ENCODE results near the gene UBC. TPM values are rescaled to one million over a fixed set of nuclear protein-coding genes. Genes with fewer than 3 reads are reported as not detected.
A peak's percentile ranks its signal among the peaks of the same experiment; 100 is the strongest.

Gene UBC
- total and polyA plus RNA-seq, 9 of the 15 experiments (the other 6 are each of a cell fraction or from before 2014, with no cell fraction given), result 533 to 1,153 (median 813) TPM

DNA sequence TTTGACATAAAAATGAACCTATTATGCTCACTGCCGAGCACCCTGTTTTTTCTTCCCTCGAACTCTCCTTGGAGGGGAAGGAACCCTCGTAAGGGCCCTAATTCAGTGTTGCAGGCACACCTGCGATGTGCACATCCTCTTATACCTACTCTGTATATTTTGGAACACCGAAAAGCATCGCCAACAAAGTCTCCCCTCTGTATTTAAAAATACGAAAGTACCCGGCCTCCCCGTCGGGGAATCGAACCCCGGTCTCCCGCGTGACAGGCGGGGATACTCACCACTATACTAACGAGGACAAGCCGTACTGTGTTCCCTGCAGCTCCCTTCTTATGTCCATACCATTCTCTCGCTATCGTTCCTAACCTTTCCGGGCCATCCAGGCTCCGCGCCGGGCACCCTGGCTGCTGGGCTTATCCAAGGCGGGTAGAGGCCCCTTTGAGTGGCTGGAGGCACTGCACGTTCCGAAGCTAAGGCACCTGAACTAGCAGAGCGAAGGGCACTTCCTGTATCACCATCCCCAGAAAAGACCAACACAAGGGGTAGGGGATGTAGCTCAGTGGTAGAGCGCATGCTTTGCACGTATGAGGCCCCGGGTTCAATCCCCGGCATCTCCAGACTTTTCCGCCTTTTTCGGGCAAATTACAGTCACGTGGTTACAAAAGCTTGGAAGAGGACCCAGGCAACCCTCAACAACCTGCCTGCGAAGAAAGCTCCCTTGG lies 25.1 kb upstream of the UBC start (continued):
- TF ChIP-seq RB1 (IDR thresholded peaks at IDR 0.05; ENCODE audit: low read depth) (peak; percentile 82), ZBTB7A (IDR thresholded peaks at IDR 0.05; ENCODE audit: borderline replicate concordance, control insufficient read depth, low read depth, low read length) (no peak; the same call in 1 of the 2 replicates), ZSCAN29 (IDR thresholded peaks at IDR 0.05) (peak; percentile 99), CEBPB (tag; IDR thresholded peaks at IDR 0.05) (no peak), ZBTB17 (CRISPR knock-in tag; IDR thresholded peaks at IDR 0.05) (peak; percentile 57; the same call in 1 of the 2 replicates), U2AF2 (optimal IDR thresholded peaks at IDR 0.05; ENCODE audit: low read depth, low read length) (no peak), NR4A1 (CRISPR knock-in tag; IDR thresholded peaks at IDR 0.05) (0 out of 2 replicates have a peak, but pooled peaks have one; percentile 6), NR4A1 (tag; IDR thresholded peaks at IDR 0.05) (no peak), POLR2H (tag; IDR thresholded peaks at IDR 0.05; ENCODE audit: low read depth) (peak; percentile 100), STAT5B (CRISPR knock-in tag; IDR thresholded peaks at IDR 0.05) (no peak), POLR2G (IDR thresholded peaks at IDR 0.05; ENCODE audit: low read depth, low read length) (peak; percentile 39; the same call in 1 of the 2 replicates), ZZZ3 (IDR thresholded peaks at IDR 0.05) (no peak), CHD2 (IDR thresholded peaks at IDR 0.05; ENCODE audit: low read depth, low read length) (no peak), NCOA1 (IDR thresholded peaks at IDR 0.05; ENCODE audit: low read depth) (no peak), PTBP1 (IDR thresholded peaks at IDR 0.05; ENCODE audit: low read depth, low read length) (peak; percentile 21; the same call in 1 of the 2 replicates), NELFE (IDR thresholded peaks at IDR 0.05; ENCODE audit: insufficient read depth, insufficient read length) (no peak), ZNF121 (CRISPR knock-in tag; conservative IDR thresholded peaks at IDR 0.05) (no peak)
- TF ChIP-seq, protein P1, sequence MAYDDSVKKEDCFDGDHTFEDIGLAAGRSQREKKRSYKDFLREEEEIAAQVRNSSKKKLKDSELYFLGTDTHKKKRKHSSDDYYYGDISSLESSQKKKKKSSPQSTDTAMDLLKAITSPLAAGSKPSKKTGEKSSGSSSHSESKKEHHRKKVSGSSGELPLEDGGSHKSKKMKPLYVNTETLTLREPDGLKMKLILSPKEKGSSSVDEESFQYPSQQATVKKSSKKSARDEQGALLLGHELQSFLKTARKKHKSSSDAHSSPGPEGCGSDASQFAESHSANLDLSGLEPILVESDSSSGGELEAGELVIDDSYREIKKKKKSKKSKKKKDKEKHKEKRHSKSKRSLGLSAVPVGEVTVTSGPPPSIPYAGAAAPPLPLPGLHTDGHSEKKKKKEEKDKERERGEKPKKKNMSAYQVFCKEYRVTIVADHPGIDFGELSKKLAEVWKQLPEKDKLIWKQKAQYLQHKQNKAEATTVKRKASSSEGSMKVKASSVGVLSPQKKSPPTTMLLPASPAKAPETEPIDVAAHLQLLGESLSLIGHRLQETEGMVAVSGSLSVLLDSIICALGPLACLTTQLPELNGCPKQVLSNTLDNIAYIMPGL (CRISPR knock-in tag; IDR thresholded peaks at IDR 0.05), result peak; percentile 99
- TF ChIP-seq, protein P2, sequence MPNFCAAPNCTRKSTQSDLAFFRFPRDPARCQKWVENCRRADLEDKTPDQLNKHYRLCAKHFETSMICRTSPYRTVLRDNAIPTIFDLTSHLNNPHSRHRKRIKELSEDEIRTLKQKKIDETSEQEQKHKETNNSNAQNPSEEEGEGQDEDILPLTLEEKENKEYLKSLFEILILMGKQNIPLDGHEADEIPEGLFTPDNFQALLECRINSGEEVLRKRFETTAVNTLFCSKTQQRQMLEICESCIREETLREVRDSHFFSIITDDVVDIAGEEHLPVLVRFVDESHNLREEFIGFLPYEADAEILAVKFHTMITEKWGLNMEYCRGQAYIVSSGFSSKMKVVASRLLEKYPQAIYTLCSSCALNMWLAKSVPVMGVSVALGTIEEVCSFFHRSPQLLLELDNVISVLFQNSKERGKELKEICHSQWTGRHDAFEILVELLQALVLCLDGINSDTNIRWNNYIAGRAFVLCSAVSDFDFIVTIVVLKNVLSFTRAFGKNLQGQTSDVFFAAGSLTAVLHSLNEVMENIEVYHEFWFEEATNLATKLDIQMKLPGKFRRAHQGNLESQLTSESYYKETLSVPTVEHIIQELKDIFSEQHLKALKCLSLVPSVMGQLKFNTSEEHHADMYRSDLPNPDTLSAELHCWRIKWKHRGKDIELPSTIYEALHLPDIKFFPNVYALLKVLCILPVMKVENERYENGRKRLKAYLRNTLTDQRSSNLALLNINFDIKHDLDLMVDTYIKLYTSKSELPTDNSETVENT (CRISPR knock-in tag; IDR thresholded peaks at IDR 0.05), result peak; percentile 84
- TF ChIP-seq, protein P3, sequence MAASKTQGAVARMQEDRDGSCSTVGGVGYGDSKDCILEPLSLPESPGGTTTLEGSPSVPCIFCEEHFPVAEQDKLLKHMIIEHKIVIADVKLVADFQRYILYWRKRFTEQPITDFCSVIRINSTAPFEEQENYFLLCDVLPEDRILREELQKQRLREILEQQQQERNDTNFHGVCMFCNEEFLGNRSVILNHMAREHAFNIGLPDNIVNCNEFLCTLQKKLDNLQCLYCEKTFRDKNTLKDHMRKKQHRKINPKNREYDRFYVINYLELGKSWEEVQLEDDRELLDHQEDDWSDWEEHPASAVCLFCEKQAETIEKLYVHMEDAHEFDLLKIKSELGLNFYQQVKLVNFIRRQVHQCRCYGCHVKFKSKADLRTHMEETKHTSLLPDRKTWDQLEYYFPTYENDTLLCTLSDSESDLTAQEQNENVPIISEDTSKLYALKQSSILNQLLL (CRISPR knock-in tag; IDR thresholded peaks at IDR 0.05; ENCODE audit: borderline replicate concordance), result 0 out of 2 replicates have a peak, but pooled peaks have one; percentile 48
- TF ChIP-seq, protein P4, sequence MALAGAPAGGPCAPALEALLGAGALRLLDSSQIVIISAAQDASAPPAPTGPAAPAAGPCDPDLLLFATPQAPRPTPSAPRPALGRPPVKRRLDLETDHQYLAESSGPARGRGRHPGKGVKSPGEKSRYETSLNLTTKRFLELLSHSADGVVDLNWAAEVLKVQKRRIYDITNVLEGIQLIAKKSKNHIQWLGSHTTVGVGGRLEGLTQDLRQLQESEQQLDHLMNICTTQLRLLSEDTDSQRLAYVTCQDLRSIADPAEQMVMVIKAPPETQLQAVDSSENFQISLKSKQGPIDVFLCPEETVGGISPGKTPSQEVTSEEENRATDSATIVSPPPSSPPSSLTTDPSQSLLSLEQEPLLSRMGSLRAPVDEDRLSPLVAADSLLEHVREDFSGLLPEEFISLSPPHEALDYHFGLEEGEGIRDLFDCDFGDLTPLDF (CRISPR knock-in tag; IDR thresholded peaks at IDR 0.05), result peak; percentile 93

All from K562 (cell line).